ENCODE results near the gene IL6R. TPM values are rescaled to one million over a fixed set of nuclear protein-coding genes. Genes with fewer than 3 reads are reported as not detected.

Gene IL6R
- total RNA-seq, 2 donors from 2014 or later: 32.9 to 51.4 TPM

DNA sequence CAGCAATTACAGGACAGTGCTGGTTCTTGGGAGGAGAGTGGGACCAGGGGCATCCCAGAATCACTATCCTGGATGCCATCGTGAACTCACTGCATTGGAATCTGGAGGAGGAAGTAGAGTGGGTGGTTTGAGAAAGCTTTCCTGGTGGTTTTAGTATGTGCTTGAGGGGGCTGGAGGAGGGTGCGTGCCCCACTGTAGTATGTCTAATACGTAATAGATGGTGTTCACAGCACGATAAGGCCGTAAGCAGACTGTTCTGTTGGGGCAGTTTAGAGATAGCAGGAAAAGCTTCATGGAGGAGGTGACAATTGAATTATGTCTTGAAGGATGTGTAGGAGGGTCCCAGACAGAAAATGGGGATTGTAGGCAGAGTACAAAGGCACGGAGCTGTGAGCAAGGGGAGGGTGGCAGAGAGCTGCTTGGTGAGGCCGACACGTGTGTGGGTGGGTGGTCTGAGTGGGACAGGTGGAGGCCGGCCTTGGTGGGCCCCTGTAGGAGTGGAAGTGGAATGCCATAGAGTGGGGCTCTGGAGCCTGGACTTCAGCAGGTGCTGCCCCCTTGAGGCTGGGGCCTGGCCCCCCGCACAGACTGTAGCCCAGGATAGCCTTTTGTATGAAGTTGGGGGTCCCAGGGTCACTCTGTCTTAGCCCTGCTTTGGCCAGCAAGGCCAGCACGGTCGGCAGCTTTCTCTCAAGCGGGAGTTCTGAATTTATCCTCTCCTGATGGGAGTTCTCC lies 37.0 kb downstream of the IL6R start:
- intact Hi-C loops (cut with DNase I, micrococcal nuclease): no loop called here
- ATAC-seq (no peak), DNase-seq (no peak)

DNA sequence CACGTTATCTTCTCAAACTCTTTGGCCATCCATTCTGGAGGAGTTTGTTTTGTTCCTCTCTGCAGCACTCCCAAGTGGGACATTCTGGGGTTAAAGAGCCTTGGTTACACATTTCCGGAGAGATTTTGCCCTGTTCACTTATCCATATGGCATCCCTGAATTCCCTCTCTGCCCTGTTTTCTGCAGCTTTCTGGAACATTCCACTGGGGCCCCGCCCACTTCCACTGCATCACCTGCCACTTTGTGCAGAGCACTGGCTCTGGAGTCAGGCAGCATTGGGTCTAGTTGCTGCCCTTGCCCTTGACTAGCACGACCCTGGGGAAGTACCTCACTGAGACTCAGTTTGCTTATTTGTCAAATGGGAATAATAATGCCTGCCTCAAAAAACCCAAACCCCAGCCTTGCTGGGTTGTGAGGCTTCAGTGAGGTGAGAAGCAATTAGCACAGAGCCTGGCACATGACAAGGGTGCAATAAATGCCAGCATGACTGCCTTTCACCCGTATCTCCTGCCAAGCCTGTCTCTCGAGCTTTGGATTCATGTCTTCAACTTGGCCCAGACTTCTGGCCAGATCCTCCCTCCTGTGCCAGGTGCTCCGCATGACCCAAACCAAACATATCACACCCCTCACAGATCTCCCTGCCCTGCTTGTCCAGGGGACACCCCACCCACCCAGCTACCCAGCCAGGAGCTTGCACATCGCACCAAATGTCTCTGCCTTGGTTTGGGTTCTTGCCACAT lies 38.3 kb downstream of the IL6R start:
- DNase-seq (no peak), ATAC-seq (peak; percentile 52)
- intact Hi-C loops (cut with DNase I, micrococcal nuclease): no loop called here

DNA sequence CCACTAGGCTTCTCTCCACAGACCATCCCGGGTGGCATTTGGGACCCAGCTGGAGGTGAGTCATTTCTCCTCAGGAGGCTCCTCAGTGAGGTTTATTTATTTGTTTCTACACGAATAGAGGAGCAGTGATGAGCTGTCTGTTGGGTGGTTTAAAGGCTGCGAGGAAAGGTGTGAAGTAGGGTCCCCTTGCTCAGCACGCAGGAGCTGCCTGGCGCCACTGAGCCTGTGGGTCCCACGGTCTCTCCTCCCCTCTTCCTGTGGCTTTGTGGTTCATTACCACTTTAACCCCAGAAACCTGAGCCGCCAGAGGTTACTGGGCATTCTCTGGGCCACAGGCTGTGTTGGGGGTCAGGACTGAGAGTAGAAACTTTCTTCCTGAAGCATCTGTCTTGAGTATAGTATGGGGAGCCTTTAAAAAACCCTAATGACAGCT lies 39.9 kb downstream of the IL6R start:
- ATAC-seq (no peak), DNase-seq (no peak)
- intact Hi-C loops (cut with DNase I, micrococcal nuclease): no loop called here

DNA sequence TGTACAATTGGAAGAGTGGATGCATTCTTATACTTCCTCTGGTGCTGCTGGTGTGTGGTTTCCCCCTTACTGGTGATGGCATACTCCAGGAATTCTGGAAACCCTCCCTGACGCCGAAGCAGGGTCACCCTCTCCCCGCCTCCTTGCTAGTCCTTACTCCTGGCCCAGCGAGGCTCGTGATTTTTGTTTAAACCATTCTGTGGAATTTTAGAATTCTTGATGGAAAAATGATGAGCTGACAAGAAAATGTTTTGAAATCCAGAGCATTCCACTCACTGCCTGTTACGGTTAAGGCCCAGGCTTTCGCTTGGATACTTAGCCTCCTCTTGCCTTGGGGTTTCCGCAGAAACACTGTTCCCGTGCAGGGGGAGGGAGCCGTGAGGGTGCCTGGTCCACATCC lies 41.1 kb downstream of the IL6R start:
- no peak for ATAC-seq
- no peak for DNase-seq
- intact Hi-C loops (cut with DNase I, micrococcal nuclease): no loop called here

DNA sequence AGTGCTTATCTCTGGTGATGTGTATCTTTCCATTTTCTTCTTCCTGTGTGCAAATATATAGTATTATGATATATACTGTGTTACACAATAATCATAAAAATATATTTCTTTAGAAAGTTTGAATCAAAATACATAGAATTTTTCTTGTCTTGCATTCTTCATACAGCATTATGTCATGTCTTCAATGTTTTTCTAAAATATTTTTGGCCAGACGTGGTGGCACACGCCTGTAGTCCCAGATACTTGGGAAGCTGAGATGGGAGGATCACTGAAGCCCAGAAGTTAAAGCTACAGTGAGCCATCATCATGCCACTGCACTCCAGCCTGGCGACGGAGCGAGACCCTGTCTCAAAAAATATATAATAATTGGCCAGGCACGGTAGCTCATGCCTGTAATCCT lies 41.6 kb downstream of the IL6R start:
- intact Hi-C loops (cut with DNase I, micrococcal nuclease): no loop called here
- ATAC-seq (no peak), DNase-seq (no peak)

DNA sequence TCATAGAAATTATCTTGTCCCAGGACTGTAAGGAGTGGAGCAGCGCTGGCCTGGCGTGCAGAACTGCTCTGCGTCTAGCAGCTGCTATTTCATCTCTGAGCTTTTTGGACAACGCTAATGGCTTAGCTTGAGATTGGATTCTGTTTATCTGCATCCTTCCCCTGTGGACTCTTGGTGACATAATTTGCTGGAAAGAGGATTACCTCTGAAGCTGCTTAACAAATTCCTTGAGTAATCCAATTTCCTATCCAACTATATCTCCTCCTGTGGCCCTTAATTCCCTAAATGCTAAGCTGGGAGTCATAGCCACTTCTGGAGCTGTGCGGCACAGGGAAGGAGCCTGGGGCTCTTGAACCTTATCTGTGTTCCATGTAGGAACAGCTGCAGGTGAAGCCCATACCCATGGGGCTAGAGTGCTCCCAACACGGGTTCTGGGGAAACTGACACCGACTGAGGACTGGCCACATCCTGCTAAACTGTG lies 43.2 kb downstream of the IL6R start:
- intact Hi-C loops (cut with DNase I, micrococcal nuclease): no loop called here
- DNase-seq (no peak), ATAC-seq (no peak)

DNA sequence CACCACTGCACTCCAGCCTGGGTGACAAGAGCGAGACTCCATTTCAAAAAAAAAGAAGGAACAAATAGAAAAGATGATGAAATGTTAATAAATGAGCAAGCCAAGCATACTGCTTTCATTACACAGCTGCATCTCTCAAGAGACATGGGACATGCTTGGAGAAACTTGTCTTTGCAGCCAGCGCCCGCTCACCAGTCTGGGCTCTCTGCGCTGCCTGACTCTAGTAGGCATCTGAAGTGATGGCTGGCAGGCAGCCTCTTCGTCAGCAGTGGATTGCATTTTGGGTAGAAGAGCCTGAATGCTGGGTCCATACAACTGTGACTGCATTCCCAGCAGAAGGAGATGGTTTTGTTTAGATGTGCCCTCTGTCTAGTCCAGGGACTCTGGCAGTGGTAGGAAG lies 48.0 kb downstream of the IL6R start:
- DNase-seq (no peak), ATAC-seq (peak; percentile 8)
- intact Hi-C loops (cut with DNase I, micrococcal nuclease): no loop called here

DNA sequence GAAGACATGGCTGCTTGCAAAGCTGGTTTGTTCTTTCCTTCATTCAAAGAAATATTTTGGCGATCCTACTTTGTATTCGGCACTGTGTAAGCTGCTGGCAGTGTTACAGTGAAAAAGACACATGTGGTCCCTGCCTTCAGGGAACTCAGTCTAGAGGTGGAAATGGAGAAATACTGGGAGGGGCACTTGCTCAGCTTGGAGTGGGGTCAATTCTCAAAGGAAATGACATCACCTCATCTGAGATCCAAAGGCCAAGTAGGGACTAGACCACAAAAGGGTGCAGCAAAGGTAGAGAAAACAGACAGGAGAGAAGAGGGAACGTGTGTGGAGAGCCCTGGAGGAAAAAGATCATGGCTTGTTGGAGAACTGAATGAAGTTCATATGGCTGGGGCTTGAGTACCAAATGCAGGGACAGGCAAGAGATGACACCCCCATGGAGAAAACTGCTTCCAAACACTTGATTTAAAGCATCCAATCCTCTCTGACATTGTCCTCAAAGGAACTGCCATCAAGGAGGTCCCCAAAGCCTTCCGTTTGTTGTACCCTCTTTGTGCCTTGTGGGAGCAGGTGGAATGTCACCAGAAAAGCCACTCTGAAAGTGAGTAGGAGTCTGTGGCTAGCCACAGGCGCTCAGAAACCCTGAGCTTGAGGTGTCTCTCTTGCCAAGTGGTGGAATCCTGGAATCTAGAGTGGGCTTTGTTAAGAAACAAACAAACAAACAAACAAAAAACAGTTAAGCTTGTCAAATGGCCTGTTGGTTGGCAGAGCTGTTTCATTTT lies 48.6 kb downstream of the IL6R start:
- DNase-seq (no peak), ATAC-seq (peak; percentile 75)
- intact Hi-C loops (cut with DNase I, micrococcal nuclease): no loop called here

DNA sequence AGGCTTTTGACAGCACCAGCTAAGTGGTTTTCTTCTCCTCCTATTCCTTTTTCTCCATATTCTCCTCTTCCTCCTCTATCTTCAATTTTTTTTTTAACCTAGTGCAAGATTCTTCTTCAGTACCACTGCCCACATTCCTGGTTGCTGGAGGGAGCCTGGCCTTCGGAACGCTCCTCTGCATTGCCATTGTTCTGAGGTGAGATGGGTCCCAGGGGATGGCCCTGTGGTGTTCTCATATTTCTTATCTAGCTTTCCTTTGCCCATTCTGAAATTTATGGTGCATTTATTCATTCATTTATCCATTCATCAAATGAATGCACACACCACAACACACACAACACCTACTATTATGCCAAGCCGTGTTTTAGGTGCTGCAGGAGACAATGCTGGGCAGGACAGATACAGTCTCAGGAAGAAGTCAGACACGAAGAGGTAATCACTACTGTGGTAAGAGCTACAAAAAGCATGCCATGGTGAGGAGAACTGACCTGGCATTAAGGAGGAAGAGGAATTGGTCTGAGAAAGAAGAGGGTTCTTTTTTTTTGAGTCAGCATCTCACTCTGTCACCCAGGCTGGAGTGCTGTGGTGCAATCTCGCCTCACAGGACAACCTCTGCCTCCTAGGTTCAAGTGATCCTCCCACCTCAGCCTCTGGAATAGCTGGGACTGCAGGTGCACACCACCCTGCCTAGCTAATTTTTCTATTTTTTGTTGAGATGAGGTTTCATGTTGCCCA lies 49.4 kb downstream of the IL6R start:
- no peak for DNase-seq
- intact Hi-C loops (cut with DNase I, micrococcal nuclease): no loop called here
- ATAC-seq: no peak

DNA sequence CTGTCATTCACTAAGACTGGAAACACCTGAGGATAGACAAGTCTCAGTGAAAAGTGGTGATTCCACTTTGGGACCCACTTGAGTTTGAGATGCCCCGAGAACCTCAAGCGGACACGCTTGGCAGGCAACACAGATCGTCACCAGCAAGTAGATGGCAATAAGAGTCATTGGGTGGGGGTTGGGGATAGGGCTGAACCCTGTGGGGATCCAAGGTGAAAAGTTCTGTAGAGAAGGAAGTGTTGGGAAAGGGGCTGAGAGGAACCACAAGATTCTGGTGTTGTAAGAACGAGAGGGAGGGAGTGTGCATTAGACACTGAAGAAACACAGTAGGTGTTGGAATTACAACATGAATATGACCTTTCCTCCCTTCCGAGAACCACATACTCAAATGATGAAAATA lies 51.5 kb downstream of the IL6R start:
- intact Hi-C loops (cut with DNase I, micrococcal nuclease): no loop called here
- DNase-seq (no peak), ATAC-seq (no peak)

DNA sequence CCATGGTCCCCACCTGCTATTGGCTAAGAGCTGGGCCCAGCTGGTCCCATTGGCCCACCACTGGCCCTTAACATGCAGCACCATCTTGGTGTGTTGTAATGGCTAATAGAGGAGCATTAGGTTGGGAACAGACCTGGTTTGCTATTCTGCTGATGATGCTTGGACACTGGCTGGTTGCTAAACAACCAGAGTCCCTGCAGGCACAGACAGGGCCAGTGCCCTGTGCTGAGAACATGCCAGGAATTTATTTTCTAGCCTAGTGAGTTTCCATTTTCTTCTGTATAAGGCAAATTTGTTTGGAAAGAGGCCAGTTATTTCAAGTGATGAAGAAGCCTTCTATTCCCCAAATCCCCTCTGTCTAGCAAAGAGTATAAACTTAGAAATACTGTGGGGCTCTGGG lies 53.9 kb downstream of the IL6R start:
- DNase-seq (no peak), ATAC-seq (no peak)
- intact Hi-C loops (cut with DNase I, micrococcal nuclease): no loop called here

DNA sequence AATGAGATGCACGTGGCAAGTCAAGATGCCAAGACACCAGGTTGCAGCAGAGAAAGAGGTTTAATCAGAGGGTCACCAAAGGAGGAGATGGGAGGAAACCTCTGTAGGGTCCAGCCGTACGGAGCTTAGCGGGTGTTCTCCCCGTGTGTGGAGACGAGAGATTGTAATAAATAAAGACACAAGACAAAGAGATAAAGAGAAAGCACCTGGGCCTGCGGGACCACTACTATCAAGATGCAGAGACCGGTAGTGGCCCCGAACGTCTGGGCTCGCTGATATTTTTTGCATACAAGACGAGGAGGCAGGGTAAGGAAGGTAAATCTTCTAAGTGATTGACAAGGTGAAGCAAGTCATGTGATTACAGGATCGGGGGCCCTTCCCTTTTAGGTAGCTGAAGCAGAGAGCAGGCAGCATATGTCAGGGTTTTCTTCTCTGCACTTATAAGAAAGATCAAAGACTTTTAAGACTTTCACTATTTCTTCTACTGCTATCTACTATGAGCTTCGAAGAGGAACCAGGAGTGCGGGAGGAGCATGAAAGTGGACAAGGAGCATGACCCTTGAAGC lies 55.6 kb downstream of the IL6R start:
- DNase-seq: no peak
- ATAC-seq: no peak
- intact Hi-C loops (cut with DNase I, micrococcal nuclease): no loop called here

DNA sequence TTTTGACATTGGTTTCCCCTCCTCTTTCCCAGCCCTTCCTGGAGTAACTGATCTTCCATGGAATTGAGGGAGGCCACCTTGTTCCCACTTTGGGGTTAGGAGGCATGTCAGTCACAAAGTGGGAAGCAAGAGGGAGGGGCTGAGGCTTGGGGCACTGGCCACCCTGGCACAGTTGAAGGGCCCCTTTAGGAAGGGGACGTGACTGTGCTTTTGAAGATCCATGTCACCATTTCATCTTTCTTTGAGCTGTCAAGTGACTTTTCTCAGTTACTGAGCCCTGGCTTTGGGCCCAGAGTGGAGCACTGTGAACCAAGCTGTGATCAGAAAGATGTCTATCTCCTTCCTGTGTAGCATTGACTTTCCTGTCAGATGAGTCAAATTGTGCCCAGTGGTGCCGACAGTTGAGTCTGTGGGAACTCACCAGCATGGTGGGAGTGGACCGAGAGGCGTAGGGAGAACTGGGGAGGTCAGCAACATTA lies 58.4 kb downstream of the IL6R start:
- no peak for ATAC-seq
- DNase-seq: no peak
- intact Hi-C loops (cut with DNase I, micrococcal nuclease): no loop called here

DNA sequence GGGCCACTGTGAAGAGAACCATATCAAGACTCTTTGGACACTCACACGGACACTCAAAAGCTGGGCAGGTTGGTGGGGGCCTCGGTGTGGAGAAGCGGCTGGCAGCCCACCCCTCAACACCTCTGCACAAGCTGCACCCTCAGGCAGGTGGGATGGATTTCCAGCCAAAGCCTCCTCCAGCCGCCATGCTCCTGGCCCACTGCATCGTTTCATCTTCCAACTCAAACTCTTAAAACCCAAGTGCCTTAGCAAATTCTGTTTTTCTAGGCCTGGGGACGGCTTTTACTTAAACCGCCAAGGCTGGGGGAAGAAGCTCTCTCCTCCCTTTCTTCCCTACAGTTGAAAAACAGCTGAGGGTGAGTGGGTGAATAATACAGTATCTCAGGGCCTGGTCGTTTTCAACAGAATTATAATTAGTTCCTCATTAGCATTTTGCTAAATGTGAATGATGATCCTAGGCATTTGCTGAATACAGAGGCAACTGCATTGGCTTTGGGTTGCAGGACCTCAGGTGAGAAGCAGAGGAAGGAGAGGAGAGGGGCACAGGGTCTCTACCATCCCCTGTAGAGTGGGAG lies 60.6 kb downstream of the IL6R start:
- DNase-seq (no peak), ATAC-seq (no peak)
- intact Hi-C loops (cut with DNase I, micrococcal nuclease): no loop called here

DNA sequence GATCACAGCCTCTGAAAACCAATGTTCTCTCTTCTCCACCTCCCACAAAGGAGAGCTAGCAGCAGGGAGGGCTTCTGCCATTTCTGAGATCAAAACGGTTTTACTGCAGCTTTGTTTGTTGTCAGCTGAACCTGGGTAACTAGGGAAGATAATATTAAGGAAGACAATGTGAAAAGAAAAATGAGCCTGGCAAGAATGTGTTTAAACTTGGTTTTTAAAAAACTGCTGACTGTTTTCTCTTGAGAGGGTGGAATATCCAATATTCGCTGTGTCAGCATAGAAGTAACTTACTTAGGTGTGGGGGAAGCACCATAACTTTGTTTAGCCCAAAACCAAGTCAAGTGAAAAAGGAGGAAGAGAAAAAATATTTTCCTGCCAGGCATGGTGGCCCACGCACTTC lies 61.1 kb downstream of the IL6R start:
- no peak for ATAC-seq
- intact Hi-C loops (cut with DNase I, micrococcal nuclease): no loop called here
- no peak for DNase-seq

DNA sequence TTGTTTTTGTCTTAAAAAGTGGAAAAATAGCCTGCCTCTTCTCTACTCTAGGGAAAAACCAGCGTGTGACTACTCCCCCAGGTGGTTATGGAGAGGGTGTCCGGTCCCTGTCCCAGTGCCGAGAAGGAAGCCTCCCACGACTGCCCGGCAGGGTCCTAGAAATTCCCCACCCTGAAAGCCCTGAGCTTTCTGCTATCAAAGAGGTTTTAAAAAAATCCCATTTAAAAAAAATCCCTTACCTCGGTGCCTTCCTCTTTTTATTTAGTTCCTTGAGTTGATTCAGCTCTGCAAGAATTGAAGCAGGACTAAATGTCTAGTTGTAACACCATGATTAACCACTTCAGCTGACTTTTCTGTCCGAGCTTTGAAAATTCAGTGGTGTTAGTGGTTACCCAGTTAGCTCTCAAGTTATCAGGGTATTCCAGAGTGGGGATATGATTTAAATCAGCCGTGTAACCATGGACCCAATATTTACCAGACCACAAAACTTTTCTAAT lies 61.8 kb downstream of the IL6R start:
- no peak for DNase-seq
- intact Hi-C loops (cut with DNase I, micrococcal nuclease): no loop called here
- ATAC-seq: no peak

DNA sequence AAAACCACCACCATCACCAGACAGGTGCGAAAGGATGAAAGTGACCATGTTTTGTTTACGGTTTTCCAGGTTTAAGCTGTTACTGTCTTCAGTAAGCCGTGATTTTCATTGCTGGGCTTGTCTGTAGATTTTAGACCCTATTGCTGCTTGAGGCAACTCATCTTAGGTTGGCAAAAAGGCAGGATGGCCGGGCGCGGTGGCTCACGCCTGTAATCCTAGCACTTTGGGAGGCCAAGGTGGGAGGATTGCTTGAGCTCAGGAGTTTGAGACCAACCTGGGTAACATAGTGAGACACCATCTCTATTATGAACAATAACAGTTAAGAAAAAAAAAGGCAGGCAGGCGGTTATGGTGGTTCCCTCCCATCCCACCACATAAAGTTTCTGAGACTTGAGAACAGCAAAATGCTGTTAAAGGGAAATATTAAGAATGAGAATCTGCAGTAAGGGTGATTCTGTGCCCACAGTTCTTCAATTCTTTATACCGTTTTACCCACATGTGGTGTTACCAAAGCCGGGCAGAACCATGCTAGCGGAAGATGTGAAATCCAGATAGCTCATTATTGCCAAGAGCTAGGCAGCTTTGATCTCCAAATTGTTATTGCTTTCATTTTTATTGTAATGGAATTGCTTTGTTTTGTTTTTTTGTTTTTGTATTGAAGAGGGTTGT lies 62.4 kb downstream of the IL6R start:
- no peak for DNase-seq
- intact Hi-C loops (cut with DNase I, micrococcal nuclease): no loop called here
- no peak for ATAC-seq

Measured in left colon (tissue), 2 donors.